IPS-18a (cell line): ENCODE measurements around the gene PPP1R9B.

Experiments used
- H3K27ac ChIP-seq: one replicate; pipeline ENCODE4 v1.5.1; 2013; ENCODE audit warnings: low read length
- H3K27me3 ChIP-seq: one replicate; pipeline ENCODE4 v1.6.1; 2013; ENCODE audit warnings: mild to moderate bottlenecking, low read length; ENCODE audit not compliant: control insufficient read depth, insufficient read depth
- H3K36me3 ChIP-seq: one replicate; pipeline ENCODE4 v1.6.1; 2013; ENCODE audit warnings: low read depth, low read length; ENCODE audit not compliant: control insufficient read depth
- H3K4me1 ChIP-seq: one replicate; pipeline ENCODE4 v1.6.1; 2013; ENCODE audit warnings: low read depth, low read length; ENCODE audit not compliant: control insufficient read depth
- H3K4me3 ChIP-seq: one replicate; pipeline ENCODE4 v1.5.1; 2013; ENCODE audit warnings: low read length
- H3K9ac ChIP-seq: one replicate; pipeline ENCODE4 v1.6.1; 2013; ENCODE audit warnings: mild to moderate bottlenecking, low read length, moderate library complexity
- H3K9me3 ChIP-seq: one replicate; pipeline ENCODE4 v1.6.1; 2013; ENCODE audit warnings: low read depth, low read length; ENCODE audit not compliant: control insufficient read depth

The PPP1R9B gene

GRCh38 chr17:50192144-50192617 is 41.7 kb upstream of the PPP1R9B start:
- H3K4me3 ChIP-seq, result no peak overlapping the region
- no peak overlapping the region for H3K27ac ChIP-seq
- H3K9ac ChIP-seq, result no peak overlapping the region
- no peaks in the 10 kb centered on the region for H3K27me3 ChIP-seq
- no peaks in the 10 kb centered on the region for H3K9me3 ChIP-seq
- no peaks in the 10 kb centered on the region for H3K4me1 ChIP-seq
- H3K36me3 ChIP-seq, result peaks cover 6% of the 10 kb centered on the region

GRCh38 chr17:50191359-50192143 is 41.1 kb upstream of the PPP1R9B start:
- no peaks in the 10 kb centered on the region for H3K9me3 ChIP-seq

DNA sequence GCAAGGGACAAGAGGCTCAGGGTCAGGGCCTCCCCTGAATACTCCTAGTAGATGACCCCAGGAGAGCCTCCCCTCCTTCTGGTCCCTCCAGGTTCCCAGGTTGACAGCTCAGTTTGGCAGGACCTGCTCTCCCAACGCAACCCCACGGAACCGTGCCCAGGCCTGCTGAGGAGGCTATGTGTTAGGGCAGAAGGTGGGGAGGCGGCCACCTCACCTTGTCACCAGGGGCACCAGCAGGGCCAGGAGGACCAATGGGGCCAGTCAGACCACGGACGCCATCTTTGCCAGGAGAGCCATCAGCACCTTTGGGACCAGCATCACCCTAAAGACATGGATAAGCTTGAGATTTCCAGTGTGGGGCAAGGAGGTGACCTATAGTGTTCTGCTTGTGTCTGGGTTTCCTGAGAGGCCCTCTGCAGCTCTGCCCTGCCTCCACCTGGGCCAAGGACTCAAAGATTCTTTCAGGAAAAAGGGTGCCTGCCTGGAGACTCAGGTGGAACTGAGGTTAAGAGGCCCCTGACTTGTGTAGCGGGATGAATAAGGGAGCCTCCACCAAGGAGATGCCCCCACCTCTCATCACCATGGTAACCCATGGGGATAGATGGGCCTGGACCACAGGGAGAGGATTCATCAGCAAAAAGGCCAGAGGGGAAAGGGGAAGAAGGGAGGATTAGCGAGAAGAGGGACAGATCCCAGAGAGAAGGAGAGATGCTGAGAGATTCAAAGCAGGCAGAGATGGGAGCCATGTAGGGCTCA is 40.3 kb upstream of the PPP1R9B start:
- Histone ChIP-seq H3K9ac (no peak overlapping the region), H3K4me3 (no peak overlapping the region), H3K27me3 (no peaks in the 10 kb centered on the region), H3K27ac (no peak overlapping the region), H3K36me3 (peaks cover 6% of the 10 kb centered on the region), H3K9me3 (no peaks in the 10 kb centered on the region), H3K4me1 (no peaks in the 10 kb centered on the region)

More at GRCh38 chr17:50191359-50192143, 41.1 kb upstream of the PPP1R9B start:
- H3K4me3 ChIP-seq, result no peak overlapping the region
- H3K4me1 ChIP-seq, result no peaks in the 10 kb centered on the region
- H3K27me3 ChIP-seq, result no peaks in the 10 kb centered on the region
- H3K27ac ChIP-seq, result no peak overlapping the region
- no peak overlapping the region for H3K9ac ChIP-seq
- H3K36me3 ChIP-seq, result peaks cover 6% of the 10 kb centered on the region

GRCh38 chr17:50190293-50190602 is 39.8 kb upstream of the PPP1R9B start:
- Histone ChIP-seq H3K36me3 (peaks cover 6% of the 10 kb centered on the region), H3K9ac (no peak overlapping the region), H3K4me3 (no peak overlapping the region), H3K9me3 (no peaks in the 10 kb centered on the region), H3K27ac (no peak overlapping the region), H3K4me1 (no peaks in the 10 kb centered on the region), H3K27me3 (no peaks in the 10 kb centered on the region)

- H3K4me3 ChIP-seq, result no peak overlapping the region
- H3K9me3 ChIP-seq, result no peaks in the 10 kb centered on the region
- no peaks in the 10 kb centered on the region for H3K27me3 ChIP-seq
- no peaks in the 10 kb centered on the region for H3K4me1 ChIP-seq
- no peak overlapping the region for H3K27ac ChIP-seq
- no peak overlapping the region for H3K9ac ChIP-seq
- H3K36me3 ChIP-seq, result peaks cover 6% of the 10 kb centered on the region
Measured at GRCh38 chr17:50189550-50190292, 39.2 kb upstream of the PPP1R9B start.

- Histone ChIP-seq H3K36me3 (peaks cover 6% of the 10 kb centered on the region), H3K4me3 (no peak overlapping the region), H3K27me3 (no peaks in the 10 kb centered on the region), H3K27ac (no peak overlapping the region), H3K4me1 (peaks cover under 1% of the 10 kb centered on the region), H3K9ac (no peak overlapping the region), H3K9me3 (no peaks in the 10 kb centered on the region)
Measured at GRCh38 chr17:50188921-50189549, 38.6 kb upstream of the PPP1R9B start.

GRCh38 chr17:50188531-50188920 is 38.0 kb upstream of the PPP1R9B start:
- no peak overlapping the region for H3K4me3 ChIP-seq
- no peak overlapping the region for H3K27ac ChIP-seq
- H3K9ac ChIP-seq, result no peak overlapping the region
- peaks cover 6% of the 10 kb centered on the region for H3K4me1 ChIP-seq
- H3K9me3 ChIP-seq, result no peaks in the 10 kb centered on the region
- no peaks in the 10 kb centered on the region for H3K27me3 ChIP-seq
- peaks cover 6% of the 10 kb centered on the region for H3K36me3 ChIP-seq

DNA sequence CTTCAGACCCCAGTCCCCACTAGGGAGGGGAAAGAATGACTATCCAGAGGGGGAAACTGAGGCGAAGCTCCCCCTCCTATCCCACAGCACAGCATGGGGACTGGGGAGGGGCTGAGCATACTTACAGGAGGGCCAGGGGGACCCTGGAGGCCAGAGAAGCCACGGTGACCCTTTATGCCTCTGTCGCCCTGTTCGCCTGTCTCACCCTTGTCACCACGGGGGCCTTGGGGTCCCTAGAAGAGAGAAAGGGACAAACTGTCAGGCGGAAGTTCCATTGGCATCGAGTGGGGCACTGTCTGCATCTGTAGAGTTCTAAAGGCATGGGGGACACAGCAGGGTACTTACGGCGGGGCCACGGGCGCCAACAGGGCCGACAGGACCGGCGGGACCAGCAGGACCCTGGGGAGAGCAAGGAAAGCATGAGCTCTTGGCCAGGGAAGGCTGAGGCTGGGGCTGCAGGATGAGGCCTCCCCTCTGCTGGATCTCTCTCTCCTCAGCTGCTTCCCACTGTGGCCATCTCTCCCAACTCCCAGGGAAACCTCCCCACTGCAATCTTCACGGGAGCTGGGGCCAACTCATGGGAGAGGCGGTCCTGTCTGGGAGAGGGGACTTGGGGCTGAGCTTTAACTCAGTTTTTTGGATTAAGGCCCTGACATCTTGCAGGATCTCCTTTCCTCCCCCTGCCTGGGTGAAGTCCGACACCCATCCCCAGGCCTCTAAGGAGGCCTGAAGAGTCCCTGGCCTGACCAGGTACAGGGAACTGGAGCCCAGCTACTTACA is 37.5 kb upstream of the PPP1R9B start:
- H3K27me3 ChIP-seq, result no peaks in the 10 kb centered on the region
- no peak overlapping the region for H3K9ac ChIP-seq
- H3K36me3 ChIP-seq, result peaks cover 6% of the 10 kb centered on the region
- no peaks in the 10 kb centered on the region for H3K9me3 ChIP-seq
- H3K4me1 ChIP-seq, result peaks cover 7% of the 10 kb centered on the region
- no peak overlapping the region for H3K4me3 ChIP-seq
- H3K27ac ChIP-seq, result no peak overlapping the region

GRCh38 chr17:50187394-50187725 is 36.9 kb upstream of the PPP1R9B start:
- H3K9ac ChIP-seq, result no peak overlapping the region
- no peak overlapping the region for H3K27ac ChIP-seq

DNA sequence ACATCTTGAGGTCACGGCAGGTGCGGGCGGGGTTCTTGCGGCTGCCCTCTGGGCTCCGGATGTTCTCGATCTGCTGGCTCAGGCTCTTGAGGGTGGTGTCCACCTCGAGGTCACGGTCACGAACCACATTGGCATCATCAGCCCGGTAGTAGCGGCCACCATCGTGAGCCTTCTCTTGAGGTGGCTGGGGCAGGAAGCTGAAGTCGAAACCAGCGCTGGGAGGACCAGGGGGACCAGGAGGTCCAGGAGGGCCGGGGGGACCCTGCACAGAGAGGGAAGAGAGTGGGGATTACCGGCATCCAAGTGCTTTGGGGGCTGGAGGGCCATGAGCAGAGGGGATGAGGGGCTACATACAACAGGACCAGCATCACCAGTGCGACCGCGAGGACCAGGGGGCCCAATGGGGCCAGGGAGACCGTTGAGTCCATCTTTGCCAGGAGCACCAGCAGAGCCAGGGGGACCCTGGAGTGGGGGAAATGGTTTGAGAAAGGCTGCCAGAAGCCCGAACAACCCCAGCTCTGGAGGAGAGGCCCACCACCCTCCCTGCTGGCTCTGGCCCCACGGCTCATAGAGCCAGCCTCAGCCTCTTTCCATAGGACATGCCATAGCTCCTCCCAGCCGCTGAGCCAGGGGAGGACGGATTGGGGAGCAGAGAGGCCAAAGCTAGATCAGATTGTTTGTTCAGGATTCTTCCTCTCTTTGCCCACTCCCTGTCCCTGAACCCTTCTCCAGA is 36.4 kb upstream of the PPP1R9B start:
- H3K9me3 ChIP-seq, result no peaks in the 10 kb centered on the region
- H3K9ac ChIP-seq, result no peak overlapping the region
- no peak overlapping the region for H3K27ac ChIP-seq
- no peak overlapping the region for H3K4me3 ChIP-seq
- H3K27me3 ChIP-seq, result no peaks in the 10 kb centered on the region
- peaks cover 7% of the 10 kb centered on the region for H3K4me1 ChIP-seq
- H3K36me3 ChIP-seq, result peaks cover 6% of the 10 kb centered on the region

More at GRCh38 chr17:50187394-50187725, 36.9 kb upstream of the PPP1R9B start:
- H3K9me3 ChIP-seq, result no peaks in the 10 kb centered on the region
- H3K36me3 ChIP-seq, result peaks cover 6% of the 10 kb centered on the region
- peaks cover 7% of the 10 kb centered on the region for H3K4me1 ChIP-seq
- no peak overlapping the region for H3K4me3 ChIP-seq
- H3K27me3 ChIP-seq, result no peaks in the 10 kb centered on the region
